GM21515 (cell line): Measurements from ENCODE around the gene ABCA1.

Experiments used
- ATAC-seq: cut with Tn5 transposase; IDR thresholded peaks from one replicate; pipeline ENCODE4 v1.9.1; 2021; ENCODE audit not compliant: unreplicated experiment

Gene ABCA1

DNA sequence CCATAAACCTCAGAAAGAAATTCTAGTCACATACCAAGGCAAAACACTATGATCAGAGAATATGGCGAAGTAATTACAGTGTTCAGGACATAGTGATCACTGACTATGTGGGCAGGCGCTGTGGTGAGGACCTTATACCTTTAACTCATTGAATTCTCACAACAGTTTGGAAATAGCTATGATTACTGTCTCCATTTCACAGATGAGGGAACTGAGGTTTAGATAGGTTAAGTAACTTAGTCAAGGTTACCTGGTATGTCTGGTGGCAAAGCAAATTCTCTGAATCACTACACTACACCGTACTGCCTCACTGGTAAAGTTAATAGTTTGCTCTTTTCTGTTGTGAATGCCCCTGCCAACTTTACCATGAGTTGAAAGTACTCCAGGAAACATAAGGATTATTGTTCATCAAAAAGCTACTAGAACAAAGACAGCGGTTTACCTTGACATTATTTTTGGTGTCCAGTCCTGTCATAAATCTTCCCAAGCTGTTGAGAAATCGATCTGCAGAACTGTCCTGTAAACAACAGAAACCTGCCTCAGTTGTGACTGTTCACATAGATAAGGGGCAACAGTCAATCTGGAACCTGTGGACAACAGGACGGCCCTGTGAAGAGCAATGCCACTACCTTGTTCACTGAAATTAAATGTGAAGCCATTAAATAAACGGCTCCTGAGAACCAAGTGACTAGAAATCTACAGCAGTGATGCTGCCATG, 127.7 kb downstream of the ABCA1 start:
- ATAC-seq, result no peak

DNA sequence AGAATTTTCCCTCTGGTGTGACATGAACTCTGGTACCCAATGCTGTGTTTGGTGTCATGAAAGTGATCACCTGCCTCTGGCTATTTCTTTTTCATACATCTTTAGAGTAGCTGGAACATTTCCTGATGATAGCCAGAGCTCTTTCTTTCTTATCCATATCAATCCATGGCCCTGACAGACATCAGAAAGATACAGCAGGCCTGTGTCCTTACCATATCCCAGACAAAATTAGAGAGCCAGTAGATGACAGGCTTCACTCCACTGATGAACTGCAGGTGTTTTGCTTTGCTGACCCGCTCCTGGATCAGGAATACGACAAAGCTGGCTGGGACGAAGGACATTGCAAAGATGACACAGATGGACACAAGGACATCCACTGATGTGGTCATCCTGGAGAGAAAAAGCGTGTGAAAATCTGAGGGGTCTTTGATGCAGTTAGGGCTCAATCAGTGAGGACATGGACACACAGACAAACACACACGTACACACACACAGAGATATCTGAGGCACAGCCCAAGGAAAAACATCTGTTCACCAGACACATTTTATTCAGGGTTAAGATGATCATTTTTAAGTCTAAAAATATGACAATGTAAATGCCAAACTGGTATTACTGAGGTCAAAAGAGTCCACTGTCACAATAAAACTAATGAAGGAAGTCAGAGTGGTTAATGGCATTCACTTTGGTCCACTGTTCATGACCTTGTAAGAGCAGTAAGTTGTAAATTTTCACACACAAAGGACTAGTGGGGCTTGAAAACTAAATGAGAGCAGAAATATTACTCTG, 129.6 kb downstream of the ABCA1 start:
- ATAC-seq, result no peak

DNA sequence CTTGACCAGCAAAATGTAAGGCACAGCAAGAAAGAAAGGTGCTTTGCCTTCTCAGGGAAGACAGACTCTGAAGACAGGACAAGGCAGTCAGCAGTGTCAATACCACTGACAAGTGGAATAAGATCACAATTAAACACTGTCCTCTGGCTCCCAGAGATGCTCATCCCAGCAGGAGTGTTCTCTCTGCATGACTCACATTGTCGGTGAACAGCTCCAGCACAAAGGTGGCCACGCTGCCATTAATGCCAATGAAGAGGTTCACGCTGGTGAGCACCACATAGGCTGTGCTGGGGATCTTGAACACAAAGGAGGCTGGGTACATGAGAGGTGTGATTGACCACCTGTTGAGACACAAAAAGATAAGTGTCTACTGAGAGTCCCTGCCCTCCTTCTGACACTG, 132.1 kb downstream of the ABCA1 start:
- ATAC-seq, result no peak

DNA sequence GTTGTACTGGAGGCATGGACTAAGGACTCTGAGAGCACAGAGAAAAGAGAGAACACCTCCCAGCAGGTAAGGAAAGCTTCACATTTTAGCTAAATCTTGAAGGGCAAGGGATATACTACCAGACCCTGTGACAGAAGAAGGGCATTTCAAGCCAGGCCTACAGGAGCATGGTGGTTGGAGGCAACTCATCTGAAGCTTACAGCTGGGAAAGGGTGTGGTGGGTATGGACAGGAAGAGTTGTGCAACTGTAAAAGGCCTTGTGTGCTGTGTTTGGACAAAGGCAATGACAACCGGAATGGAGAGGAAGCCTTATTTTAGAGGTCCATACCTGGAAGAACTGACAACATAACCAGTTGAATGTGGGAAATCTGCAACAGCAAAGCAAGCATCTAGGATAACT, 132.9 kb downstream of the ABCA1 start:
- no peak for ATAC-seq

DNA sequence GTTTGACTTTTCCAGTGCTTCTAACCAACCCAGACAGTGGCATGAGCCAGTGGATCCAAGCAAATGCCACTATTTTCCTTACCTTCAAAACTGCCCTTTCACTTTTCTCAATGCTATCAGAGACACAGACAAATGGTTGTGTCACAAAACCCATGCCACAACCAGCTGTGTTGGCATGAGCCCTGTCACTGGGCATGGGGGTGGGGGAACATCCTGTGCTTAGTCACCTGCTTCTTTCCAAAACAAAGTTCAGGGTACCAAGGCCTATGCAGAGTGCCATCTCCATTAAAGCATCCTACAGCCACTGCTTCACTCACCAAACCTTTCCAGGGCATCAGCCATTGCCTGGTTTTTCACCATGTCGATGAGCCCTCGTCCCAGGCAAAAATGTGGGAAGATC, 133.9 kb downstream of the ABCA1 start:
- no peak for ATAC-seq

DNA sequence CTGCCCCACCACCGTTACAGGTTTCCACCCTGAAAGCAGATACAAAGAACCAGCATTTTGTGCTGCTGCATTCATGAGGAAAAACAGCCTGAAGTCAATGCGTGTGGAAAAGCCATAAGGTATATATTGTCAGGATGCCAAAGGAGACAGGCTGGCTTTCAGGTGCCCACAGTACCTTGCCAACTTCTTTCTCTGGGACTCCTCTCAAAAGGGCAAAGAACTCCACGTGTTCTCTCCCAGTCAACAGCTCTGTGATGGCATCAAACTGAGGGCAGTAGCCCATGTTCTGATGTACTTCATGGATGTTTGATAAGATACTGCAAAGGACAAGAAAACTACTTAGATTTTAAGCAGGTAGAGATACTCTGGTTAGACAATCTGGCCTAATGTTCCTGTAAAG, 139.7 kb downstream of the ABCA1 start:
- ATAC-seq, result no peak

DNA sequence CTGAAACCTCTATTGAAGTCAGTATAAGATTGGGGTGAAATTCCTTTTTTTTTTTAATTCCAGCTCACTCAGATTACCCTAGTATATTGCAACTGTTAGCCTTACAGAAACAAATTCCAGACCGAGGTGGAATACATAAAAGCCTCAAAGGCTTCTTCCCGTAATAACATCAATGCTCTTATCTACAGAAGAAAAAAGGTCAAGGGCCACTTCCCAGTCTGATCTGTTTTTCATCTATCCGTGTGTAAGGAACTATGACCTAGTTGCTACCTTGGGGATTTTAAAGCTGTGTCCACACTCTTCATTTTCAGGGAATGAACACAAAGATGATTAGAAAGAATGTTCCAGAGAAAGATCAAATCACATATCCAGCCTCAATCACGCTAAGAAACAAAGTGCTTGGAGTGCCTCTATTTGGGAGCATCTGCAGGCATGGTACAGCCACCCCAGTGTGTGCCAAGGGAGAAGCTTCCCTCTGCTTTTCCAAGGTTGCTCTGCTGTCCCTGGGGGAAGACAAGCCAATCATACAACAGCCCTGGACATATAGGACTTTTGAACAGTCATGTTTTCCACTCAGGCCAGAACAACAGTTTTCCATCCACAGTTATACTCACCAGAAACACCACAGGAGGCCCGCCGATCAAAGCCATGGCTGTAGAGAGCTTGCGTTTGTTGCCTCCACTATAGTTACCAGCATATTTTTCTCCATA, 140.5 kb downstream of the ABCA1 start:
- no peak for ATAC-seq

DNA sequence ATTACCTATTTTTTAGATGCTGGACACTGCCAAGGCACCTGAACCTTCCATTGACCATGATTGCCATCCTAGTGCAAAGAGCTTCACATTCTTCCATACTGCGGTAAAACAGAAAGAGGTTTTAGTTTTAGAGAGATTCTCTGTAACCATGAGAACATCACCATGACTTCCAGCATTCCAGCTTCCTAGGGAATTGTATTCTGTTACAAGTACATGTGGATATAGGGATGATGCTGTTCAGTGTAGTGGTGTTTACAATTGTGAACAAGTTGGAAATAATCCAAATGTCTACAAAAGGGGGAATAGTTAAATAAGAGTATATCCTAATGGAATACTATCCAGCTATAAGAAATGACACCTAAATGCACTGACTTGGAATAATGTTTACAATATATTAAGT, 141.7 kb downstream of the ABCA1 start:
- no peak for ATAC-seq

DNA sequence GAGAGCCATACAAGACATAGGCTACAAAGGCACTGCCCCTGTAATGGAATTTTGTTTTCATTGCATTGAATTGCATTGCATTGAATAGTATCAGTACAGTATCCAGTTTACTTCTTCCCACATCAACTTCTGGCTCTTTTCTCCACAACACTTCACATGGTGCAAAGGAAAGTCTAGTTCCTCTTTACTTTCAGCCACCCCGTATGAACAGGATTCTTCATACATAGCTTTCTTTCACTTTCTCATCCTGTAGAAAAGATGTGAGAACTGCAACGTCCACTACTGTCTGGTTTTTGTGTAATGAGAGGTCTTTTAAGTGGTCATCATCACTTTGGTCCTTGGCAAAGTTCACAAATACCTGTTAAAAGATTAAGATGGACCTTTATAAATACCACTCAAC, 143.9 kb downstream of the ABCA1 start:
- peak; percentile 88 for ATAC-seq

DNA sequence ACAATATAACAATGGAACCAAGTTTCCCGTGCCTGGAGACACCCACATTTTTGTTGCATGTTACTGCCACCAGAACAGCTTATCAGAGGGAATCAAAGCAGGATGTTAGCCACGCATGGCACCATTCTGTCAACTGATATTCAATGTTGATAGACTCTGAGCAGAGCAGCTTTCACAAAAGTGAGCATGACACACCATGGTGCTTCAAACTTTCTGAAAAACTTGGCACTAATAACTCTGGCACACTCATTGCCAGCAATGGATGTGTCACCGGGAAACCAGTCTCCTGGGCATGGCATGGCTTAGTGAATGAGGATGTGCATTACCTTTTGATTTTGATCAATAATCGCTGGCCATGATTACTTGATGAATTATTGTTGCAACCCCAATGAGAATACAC, 144.4 kb downstream of the ABCA1 start:
- no peak for ATAC-seq

DNA sequence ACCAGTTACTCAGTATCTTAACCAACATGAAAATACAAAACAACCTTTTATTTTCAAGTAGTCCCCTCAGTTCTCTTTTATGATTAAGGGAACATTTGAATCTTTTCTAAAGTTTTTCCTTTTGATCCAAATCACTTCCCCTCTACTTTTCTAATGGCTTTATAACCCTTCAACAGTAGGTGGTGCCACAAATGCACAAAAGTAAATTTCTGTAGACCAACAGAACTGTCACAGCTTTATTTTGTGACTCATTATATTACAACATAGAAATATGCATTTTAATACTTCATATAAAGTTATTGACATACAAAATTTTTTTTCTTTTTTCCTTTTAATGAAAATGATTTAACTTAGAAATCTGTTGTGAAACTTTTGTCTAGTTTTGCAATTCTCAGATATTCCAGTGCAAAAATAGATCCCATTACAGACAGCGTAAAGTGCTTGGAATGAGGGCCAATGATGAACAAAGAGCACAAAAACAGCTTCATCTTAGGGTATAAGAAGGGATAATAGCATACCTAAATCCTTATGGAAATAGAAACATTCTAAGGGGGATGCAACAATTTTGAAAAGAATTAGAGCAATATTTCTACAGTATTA, 147.1 kb downstream of the ABCA1 start:
- ATAC-seq, result peak; percentile 36

DNA sequence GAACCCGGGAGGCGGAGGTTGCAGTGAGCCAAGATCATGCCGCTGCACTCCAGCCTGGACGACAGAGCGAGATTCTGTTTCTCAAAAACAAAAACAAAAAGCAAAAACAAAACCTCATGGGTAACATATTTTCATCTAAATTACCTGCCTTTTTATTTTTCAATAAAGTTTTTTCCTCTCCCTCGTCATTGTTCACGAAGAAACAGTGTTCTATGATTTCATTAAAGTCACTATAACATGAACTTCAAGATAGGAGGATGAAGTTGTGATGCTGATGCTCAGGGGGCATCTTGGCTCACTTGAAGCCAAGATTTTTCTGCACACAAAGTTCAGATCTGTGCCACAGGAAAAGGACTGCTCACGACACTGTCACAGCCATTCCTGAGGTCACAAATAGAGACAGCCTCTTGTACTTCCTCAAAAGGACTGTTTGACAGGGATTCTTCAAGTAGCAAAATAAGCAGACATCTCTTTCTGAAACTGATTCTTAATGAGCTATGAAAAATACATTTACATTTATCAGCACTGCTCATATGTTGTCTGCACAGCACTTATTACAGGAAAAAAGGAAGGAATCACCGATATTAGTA, 147.9 kb downstream of the ABCA1 start:
- ATAC-seq, result no peak

DNA sequence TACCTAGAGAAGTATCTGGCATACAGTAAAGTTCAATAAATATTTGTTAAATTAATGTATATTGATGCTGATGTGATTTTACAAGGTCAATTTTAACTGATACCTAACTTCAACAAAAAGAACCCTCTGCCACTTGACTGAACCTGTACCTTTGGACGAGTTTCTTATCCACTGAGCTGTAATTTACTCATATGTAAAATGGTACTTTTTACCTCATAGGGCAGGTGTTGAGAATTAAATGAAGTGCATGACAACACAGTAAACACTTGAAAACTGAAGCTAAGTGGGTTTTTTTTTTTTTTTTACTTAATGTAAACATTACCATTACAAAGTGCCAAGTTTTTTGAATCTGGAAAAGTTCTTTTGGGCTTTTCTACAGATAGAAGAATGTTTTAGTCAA, 148.6 kb downstream of the ABCA1 start:
- no peak for ATAC-seq

DNA sequence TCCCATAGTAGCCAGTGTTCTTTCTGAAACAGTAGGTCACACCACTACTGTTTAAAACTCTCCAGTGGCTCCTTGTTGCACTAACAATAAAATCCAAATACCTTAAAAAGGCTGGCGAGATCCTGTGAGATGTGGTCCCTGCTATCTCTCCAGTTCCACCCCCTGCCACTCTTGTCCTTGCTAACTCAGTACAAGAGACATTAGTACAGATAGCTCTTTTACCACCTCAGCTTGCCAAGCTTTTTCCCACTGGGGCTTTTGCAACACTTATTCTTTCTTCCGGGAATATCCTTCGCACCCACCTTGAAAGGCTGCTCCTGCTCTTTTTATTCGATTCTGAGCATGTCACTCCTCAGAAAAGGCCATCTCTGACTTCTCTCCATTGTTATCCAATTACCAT, 149.2 kb downstream of the ABCA1 start:
- ATAC-seq, result no peak

DNA sequence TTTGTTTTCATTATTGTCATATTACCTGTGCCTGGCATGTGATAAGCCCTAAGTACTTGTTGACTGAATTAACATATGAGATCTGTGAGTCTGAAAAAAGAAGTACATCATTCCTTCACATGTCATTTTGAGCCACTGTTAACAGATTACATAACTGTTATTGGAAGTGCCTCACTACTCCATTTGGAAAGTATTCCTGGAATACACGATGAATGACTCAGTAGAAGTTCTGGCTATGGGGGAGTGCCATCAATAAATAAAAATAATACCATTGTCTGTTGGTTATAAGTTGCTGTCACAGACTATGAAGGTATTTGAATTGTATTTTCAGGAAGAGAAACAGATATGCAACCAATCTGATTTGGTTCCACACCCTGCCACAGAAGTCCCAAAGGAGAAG, 151.2 kb downstream of the ABCA1 start:
- ATAC-seq, result no peak

DNA sequence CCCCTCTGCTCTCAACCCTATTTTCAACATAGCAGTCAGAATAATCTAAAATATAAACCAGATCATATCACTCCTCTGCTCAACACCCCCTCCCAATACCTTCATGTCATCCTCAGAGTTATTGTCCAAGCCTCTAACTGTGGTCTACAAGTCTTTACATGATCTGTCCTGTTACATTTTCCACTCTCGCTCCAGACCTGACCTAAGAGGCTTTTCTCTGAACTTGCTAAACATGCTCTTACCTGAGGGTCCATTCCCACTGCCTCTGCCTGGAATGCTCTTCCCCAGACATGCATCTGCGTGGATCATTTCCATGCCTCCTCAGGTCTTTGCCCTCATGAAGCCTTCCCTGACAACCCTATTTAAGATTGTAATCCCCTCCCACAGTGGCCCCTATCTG, 152.0 kb downstream of the ABCA1 start:
- no peak for ATAC-seq

DNA sequence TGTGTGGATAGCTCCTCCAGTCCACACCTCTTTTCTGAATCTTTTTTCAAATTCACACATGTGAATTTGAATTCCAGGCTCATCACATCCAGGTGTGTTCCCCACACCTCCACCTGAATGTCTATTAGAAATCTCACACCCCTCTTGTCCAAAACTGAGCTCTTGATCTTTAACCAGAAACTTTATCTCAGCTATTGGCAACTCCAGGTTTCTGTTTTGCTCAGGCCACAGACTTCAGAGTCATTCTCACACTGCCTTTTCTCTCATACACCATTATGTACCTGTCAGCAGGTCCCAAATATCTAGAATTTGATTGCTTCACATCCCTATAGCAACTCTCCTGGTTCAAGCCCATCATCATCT, 152.4 kb downstream of the ABCA1 start:
- ATAC-seq, result peak; percentile 74

DNA sequence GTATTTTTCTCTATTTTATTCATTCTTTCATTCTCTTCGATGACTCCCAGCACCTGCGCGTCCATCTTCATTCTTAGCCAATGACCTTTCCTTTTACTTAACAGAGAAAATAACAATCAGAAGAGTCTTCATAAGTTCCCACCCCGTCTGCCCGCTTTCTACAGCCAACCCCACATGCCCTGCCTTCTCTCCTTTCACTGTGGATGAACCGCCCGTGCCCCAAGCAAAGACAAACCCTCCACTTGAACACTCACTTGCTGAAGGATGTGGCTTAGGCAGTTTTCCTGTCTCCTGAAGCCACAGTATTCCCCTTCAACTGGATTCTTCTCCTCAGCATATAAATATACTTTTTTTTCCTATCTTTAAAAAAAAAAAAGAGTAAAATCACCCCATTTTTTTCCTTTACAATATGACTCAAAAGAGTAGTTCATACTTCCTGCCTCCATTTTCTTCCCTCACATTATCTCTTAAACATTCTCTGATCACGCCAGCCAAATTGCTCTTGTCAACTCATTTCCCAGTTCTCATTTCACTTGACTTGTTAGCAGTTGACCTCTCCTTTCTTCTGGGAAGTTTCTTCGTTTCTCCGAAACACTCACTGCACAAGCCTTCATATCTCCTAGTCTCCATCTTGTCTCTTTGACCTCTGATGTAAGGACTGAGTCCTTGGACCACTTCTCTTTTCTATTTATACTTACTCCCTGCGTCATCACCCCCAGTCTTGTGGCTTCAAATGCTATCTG, 153.0 kb downstream of the ABCA1 start:
- peak; percentile 92 for ATAC-seq

DNA sequence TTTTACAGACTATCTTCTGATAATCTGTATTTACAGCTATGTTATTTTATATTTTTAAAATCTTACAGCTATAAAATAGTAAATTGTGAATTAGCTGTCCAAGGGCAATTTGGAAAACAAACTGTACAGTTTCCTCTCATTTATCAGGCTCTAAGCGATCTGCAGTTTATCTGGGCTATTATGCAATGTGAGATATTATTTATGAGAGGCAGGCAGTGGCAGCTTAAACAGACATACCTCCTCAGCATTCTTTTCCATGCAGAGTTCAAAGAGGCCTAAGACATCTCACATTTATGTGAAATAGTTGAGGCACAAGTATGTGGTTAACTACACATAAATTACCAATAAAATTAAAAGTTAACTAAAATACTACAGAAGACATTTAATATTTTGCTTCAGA, 153.8 kb downstream of the ABCA1 start:
- no peak for ATAC-seq

DNA sequence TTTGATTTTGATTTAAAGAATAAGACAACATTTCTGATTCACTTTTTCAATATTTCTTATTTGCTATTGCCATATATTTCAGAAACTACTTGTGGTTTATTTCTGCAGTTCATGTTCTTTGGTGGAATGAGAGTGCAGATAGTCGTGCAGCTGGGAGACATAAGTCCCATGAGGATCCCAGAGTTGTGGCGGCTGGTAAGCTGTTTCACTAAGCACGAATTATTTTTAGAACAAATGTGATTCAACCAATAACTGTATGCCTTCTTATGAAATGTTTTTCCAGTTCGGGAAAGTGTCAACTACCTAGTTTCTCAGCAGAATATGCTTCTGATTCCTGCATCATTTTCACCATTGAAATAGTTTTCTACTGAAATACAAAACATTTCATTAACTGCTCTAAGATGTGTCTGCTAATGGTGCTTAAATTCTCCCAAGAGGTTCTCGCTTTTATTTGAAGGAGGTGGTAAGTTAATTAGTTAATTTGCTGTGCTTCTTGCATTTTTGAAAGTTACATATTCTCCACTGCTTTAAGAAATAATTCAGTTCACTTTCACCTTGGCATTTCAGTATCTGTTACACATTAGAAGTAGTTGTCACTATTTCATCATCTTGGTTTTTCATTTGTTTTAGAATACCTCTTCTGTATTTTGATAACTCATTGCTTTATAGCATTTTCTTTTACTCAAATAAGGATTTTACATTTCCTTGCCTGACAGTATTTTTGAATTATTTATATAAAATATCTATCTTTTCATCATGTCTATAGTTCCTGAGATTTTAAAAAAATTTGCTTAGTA, 155.0 kb downstream of the ABCA1 start:
- ATAC-seq, result no peak
